ENCODE results near the gene PHB1. TPM values are rescaled to one million over a fixed set of nuclear protein-coding genes. Genes with fewer than 3 reads are reported as not detected.

PHB1 gene
- polyA plus RNA-seq, 1 donor (not counting 4 experiments of a cell fraction or from before 2014, with no cell fraction given): 395 TPM

DNA sequence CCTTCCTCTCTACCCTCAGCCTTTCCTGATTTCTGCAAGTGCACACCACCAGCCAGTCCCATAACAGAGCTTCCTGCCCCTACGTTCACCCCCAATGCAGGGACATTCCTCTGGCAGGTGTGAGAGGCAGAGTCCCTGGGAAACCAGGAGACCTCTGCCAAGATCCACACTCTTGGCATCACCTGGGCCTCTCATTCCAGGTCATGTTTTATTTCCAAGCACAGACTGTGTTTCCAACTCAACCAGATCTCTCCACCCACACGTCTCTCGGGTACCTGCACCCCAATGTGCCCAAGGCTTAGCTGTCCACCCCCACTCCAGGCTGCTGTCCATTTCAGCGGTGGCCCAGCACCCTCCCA, 21.0 kb upstream of the PHB1 start:
- Histone ChIP-seq H3K36me3 (ENCODE audit: control insufficient read depth in 2 of 2, extremely low read depth in 1 of 2, insufficient read depth in 2 of 2, low read length in 2 of 2) (no peaks in the 10 kb centered on the region), H3K9ac (ENCODE audit: control insufficient read depth, extremely low read depth, insufficient read depth, low read length) (no peak overlapping the region), H3K27ac (ENCODE audit: control insufficient read depth, insufficient read depth, low read length) (no peak overlapping the region), H3K27me3 (ENCODE audit: control insufficient read depth, extremely low read depth, insufficient read depth, low read length) (peaks cover 41% of the 10 kb centered on the region), H3K4me2 (ENCODE audit: control insufficient read depth, extremely low read depth, insufficient read depth, low read depth, low read length) (no peak overlapping the region), H3K9me3 (ENCODE audit: control insufficient read depth, low read depth, low read length) (no peaks in the 10 kb centered on the region), H2AFZ (ENCODE audit: control insufficient read depth, low read length) (no peak overlapping the region), H4K20me1 (ENCODE audit: control insufficient read depth, extremely low read depth, insufficient read depth, low read length) (no peaks in the 10 kb centered on the region), H3K79me2 (ENCODE audit: control insufficient read depth, insufficient read depth, low read length) (no peaks in the 10 kb centered on the region), H3K4me1 (ENCODE audit: control insufficient read depth, extremely low read depth, insufficient read depth, low read length) (peaks cover 3% of the 10 kb centered on the region), H3K9me1 (ENCODE audit: control insufficient read depth, extremely low read depth, insufficient read depth, low read length) (no peaks in the 10 kb centered on the region), H3K4me3 (ENCODE audit: control insufficient read depth in 2 of 3, extremely low read depth in 1 of 3, insufficient read depth in 2 of 3, low read depth in 1 of 3, low read length in 3 of 3) (no peak overlapping the region)
- DNase-seq (ENCODE audit: low read depth, low spot score): no peak
- TF ChIP-seq EZH2 (IDR thresholded peaks at IDR 0.05; ENCODE audit: low read length): no peak
- TF ChIP-seq, protein P1, sequence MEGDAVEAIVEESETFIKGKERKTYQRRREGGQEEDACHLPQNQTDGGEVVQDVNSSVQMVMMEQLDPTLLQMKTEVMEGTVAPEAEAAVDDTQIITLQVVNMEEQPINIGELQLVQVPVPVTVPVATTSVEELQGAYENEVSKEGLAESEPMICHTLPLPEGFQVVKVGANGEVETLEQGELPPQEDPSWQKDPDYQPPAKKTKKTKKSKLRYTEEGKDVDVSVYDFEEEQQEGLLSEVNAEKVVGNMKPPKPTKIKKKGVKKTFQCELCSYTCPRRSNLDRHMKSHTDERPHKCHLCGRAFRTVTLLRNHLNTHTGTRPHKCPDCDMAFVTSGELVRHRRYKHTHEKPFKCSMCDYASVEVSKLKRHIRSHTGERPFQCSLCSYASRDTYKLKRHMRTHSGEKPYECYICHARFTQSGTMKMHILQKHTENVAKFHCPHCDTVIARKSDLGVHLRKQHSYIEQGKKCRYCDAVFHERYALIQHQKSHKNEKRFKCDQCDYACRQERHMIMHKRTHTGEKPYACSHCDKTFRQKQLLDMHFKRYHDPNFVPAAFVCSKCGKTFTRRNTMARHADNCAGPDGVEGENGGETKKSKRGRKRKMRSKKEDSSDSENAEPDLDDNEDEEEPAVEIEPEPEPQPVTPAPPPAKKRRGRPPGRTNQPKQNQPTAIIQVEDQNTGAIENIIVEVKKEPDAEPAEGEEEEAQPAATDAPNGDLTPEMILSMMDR (optimal IDR thresholded peaks at IDR 0.05 in 1 of 3, IDR thresholded peaks at IDR 0.05 in 1 of 3, conservative IDR thresholded peaks at IDR 0.05 in 1 of 3; ENCODE audit: extremely low read depth in 1 of 3, insufficient read depth in 2 of 3, low read length in 3 of 3): no peak
- no peak for FAIRE-seq
- dilution Hi-C loops (cut with MboI; ENCODE audit: extremely low pct_ligation_motif_present, low sequenced_read_pairs): loop anchor here (5.0 kb wide), 1 partner anchor 67 kb away; no protein-coding TSS in a partner anchor

DNA sequence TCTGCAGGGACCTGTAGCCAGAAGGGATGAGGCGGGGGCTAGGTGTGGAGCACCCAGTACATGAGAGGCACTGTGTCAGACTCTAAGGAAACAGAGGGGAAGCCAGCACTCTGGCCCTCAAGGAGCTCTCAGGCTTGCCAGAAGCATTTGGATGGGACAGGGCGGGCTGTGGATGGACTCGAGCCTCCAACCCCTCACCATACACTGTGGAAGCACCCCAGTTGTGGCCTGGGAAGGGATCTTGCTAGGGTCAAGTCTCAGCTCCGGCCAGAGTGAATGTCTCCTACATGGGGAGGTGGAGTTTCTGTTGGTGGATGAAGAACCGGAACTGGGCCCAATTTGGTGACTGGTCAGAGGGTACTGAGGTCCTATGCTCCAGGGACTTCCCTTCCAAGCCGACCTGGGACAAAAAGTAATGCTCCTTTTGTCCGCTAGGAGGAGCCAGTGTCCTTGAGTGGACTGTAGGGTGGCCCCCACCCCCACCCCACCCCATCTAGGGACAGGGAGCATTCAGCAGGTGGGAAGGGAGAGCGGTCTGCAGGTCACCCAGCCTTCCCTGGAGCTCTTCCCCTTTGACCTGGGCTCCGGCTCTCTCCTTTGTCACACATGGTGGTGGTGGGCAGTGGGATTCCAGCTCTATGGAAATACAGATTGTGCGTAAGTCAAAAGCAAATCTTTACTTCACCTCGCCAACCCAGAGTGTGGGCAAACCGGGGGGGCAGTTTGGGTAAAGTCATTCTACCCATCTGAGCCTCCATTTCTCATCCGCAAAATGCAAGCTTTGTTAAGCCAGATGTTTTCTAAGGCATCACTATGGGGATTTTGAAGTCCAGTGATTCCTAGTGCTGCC, 20.4 kb upstream of the PHB1 start:
- TF ChIP-seq, protein P1 (optimal IDR thresholded peaks at IDR 0.05 in 1 of 3, IDR thresholded peaks at IDR 0.05 in 1 of 3, conservative IDR thresholded peaks at IDR 0.05 in 1 of 3; ENCODE audit: extremely low read depth in 1 of 3, insufficient read depth in 2 of 3, low read length in 3 of 3): peak; percentile 59 to 88 (median 87)
- no peak for TF ChIP-seq EZH2 (IDR thresholded peaks at IDR 0.05; ENCODE audit: low read length)
- Histone ChIP-seq H3K27ac (ENCODE audit: control insufficient read depth, insufficient read depth, low read length) (no peak overlapping the region), H3K9me1 (ENCODE audit: control insufficient read depth, extremely low read depth, insufficient read depth, low read length) (no peaks in the 10 kb centered on the region), H2AFZ (ENCODE audit: control insufficient read depth, low read length) (no peak overlapping the region), H3K9me3 (ENCODE audit: control insufficient read depth, low read depth, low read length) (no peaks in the 10 kb centered on the region), H3K79me2 (ENCODE audit: control insufficient read depth, insufficient read depth, low read length) (no peaks in the 10 kb centered on the region), H3K9ac (ENCODE audit: control insufficient read depth, extremely low read depth, insufficient read depth, low read length) (no peak overlapping the region), H3K4me3 (ENCODE audit: control insufficient read depth in 2 of 3, extremely low read depth in 1 of 3, insufficient read depth in 2 of 3, low read depth in 1 of 3, low read length in 3 of 3) (no peak overlapping the region), H3K4me2 (ENCODE audit: control insufficient read depth, extremely low read depth, insufficient read depth, low read depth, low read length) (no peak overlapping the region), H3K4me1 (ENCODE audit: control insufficient read depth, extremely low read depth, insufficient read depth, low read length) (peaks cover 3% of the 10 kb centered on the region), H3K36me3 (ENCODE audit: control insufficient read depth in 2 of 2, extremely low read depth in 1 of 2, insufficient read depth in 2 of 2, low read length in 2 of 2) (no peaks in the 10 kb centered on the region), H4K20me1 (ENCODE audit: control insufficient read depth, extremely low read depth, insufficient read depth, low read length) (no peaks in the 10 kb centered on the region), H3K27me3 (ENCODE audit: control insufficient read depth, extremely low read depth, insufficient read depth, low read length) (peaks cover 38% of the 10 kb centered on the region)
- FAIRE-seq (peak; percentile 63), DNase-seq (ENCODE audit: low read depth, low spot score) (peak; percentile 38)
- dilution Hi-C loops (cut with MboI; ENCODE audit: extremely low pct_ligation_motif_present, low sequenced_read_pairs): loop anchor here (5.0 kb wide), 1 partner anchor 67 kb away; no protein-coding TSS in a partner anchor

Measured in keratinocyte (primary cell).